ENCODE results near the gene BORCS6. TPM values are rescaled to one million over a fixed set of nuclear protein-coding genes. Genes with fewer than 3 reads are reported as not detected.

The BORCS6 gene
- total and polyA plus RNA-seq, 2 of the 13 experiments (the other 11 are each of a cell fraction or from before 2014, with no cell fraction given) = 2.0 to 5.1 TPM

DNA sequence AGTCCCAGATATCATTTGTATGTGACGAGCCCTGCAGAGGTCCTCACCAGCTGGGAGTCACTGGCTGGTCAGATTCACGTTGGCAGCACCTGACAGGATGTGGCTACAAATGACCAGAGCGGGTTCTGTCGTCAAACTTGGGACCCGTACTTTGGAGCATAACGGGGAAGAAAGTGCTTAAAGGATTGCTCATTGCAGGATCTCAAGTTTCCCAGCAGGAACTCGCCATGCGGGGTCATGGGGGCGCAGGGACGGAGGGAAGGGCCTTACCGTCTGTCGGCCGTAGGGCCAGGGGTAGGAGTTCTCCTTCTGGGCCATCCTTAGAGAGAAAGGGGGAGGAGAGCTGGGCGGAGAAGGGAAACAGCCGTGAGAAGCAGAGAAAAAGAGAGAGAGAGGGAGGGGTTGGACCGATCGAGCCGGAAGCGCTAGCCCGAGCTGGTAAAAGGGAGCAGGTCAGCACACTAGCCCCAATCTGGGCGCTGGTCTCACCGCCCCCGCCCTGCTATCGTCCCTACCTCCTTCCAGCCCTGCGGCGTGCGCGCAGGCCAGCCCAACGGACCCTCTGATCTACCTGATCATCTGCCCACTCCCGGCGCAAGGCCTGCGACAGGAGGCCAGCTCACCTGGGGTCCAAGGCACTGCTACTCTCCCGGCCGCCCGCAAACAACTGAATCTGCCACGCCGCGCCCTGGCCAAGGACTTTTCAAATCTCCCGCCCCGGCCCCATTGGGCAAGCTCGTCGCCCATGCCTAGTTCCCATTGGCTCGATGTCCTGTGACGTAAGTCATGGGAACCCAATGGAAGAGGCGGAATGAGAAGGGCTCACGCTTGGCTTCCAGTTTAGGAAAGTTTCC is 20.2 kb upstream of the BORCS6 start, which contains the start of gene AURKB (continued):
- TF ChIP-seq ZBTB2 (CRISPR knock-in tag; IDR thresholded peaks at IDR 0.05; ENCODE audit: low read depth) (peak; percentile 66; the same call in 1 of the 2 replicates), ZSCAN25 (CRISPR knock-in tag; IDR thresholded peaks at IDR 0.05) (no peak), RBM22 (optimal IDR thresholded peaks at IDR 0.05; ENCODE audit: low read length) (no peak), PPARG (CRISPR knock-in tag; conservative IDR thresholded peaks at IDR 0.05) (no peak), BRD4 (CRISPR knock-in tag; IDR thresholded peaks at IDR 0.05) (no peak), TAF15 (IDR thresholded peaks at IDR 0.05; ENCODE audit: low read depth, low read length, poor library complexity, severe bottlenecking) (no peak), ZBTB7A (CRISPR knock-in tag; IDR thresholded peaks at IDR 0.05) (no peak), ZBTB3 (CRISPR knock-in tag; IDR thresholded peaks at IDR 0.05; ENCODE audit: borderline replicate concordance, low read depth) (no peak), ZNF629 (CRISPR knock-in tag; conservative IDR thresholded peaks at IDR 0.05) (no peak), KDM1A (CRISPR knock-in tag; IDR thresholded peaks at IDR 0.05) (no peak), ZMAT3 (CRISPR knock-in tag; conservative IDR thresholded peaks at IDR 0.05) (peak; percentile 38; the same call in 1 of the 2 replicates), ATM (IDR thresholded peaks at IDR 0.05; ENCODE audit: borderline replicate concordance) (no peak), RFXANK (CRISPR knock-in tag; IDR thresholded peaks at IDR 0.05) (no peak)
- TF ChIP-seq, protein P1, sequence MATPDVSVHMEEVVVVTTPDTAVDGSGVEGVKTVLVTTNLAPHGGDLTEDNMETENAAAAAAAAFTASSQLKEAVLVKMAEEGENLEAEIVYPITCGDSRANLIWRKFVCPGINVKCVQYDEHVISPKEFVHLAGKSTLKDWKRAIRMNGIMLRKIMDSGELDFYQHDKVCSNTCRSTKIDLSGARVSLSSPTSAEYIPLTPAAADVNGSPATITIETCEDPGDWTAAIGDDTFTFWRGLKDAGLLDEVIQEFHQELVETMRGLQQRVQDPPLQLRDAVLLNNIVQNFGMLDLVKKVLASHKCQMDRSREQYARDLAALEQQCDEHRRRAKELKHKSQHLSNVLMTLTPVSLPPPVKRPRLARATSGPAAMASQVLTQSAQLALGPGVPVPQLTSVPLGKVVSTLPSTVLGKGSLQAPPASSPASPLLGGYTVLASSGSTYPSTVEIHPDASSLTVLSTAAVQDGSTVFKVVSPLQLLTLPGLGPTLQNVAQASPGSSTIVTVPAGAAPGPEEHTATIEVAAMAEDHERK (CRISPR knock-in tag; IDR thresholded peaks at IDR 0.05; ENCODE audit: low read depth) = no peak
- TF ChIP-seq, protein P2, sequence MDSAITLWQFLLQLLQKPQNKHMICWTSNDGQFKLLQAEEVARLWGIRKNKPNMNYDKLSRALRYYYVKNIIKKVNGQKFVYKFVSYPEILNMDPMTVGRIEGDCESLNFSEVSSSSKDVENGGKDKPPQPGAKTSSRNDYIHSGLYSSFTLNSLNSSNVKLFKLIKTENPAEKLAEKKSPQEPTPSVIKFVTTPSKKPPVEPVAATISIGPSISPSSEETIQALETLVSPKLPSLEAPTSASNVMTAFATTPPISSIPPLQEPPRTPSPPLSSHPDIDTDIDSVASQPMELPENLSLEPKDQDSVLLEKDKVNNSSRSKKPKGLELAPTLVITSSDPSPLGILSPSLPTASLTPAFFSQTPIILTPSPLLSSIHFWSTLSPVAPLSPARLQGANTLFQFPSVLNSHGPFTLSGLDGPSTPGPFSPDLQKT (CRISPR knock-in tag; IDR thresholded peaks at IDR 0.05; ENCODE audit: borderline replicate concordance) = no peak
- TF ChIP-seq, protein P3, sequence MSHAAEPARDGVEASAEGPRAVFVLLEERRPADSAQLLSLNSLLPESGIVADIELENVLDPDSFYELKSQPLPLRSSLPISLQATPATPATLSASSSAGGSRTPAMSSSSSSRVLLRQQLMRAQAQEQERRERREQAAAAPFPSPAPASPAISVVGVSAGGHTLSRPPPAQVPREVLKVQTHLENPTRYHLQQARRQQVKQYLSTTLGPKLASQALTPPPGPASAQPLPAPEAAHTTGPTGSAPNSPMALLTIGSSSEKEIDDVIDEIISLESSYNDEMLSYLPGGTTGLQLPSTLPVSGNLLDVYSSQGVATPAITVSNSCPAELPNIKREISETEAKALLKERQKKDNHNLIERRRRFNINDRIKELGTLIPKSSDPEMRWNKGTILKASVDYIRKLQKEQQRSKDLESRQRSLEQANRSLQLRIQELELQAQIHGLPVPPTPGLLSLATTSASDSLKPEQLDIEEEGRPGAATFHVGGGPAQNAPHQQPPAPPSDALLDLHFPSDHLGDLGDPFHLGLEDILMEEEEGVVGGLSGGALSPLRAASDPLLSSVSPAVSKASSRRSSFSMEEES (CRISPR knock-in tag; IDR thresholded peaks at IDR 0.05) = no peak
- TF ChIP-seq, protein P4, sequence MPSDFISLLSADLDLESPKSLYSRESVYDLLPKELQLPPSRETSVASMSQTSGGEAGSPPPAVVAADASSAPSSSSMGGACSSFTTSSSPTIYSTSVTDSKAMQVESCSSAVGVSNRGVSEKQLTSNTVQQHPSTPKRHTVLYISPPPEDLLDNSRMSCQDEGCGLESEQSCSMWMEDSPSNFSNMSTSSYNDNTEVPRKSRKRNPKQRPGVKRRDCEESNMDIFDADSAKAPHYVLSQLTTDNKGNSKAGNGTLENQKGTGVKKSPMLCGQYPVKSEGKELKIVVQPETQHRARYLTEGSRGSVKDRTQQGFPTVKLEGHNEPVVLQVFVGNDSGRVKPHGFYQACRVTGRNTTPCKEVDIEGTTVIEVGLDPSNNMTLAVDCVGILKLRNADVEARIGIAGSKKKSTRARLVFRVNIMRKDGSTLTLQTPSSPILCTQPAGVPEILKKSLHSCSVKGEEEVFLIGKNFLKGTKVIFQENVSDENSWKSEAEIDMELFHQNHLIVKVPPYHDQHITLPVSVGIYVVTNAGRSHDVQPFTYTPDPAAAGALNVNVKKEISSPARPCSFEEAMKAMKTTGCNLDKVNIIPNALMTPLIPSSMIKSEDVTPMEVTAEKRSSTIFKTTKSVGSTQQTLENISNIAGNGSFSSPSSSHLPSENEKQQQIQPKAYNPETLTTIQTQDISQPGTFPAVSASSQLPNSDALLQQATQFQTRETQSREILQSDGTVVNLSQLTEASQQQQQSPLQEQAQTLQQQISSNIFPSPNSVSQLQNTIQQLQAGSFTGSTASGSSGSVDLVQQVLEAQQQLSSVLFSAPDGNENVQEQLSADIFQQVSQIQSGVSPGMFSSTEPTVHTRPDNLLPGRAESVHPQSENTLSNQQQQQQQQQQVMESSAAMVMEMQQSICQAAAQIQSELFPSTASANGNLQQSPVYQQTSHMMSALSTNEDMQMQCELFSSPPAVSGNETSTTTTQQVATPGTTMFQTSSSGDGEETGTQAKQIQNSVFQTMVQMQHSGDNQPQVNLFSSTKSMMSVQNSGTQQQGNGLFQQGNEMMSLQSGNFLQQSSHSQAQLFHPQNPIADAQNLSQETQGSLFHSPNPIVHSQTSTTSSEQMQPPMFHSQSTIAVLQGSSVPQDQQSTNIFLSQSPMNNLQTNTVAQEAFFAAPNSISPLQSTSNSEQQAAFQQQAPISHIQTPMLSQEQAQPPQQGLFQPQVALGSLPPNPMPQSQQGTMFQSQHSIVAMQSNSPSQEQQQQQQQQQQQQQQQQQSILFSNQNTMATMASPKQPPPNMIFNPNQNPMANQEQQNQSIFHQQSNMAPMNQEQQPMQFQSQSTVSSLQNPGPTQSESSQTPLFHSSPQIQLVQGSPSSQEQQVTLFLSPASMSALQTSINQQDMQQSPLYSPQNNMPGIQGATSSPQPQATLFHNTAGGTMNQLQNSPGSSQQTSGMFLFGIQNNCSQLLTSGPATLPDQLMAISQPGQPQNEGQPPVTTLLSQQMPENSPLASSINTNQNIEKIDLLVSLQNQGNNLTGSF (CRISPR knock-in tag; IDR thresholded peaks at IDR 0.05) = 0 out of 2 replicates have a peak, but pooled peaks have one; percentile 13

Measured in HepG2 (cell line).